HepG2 (cell line): ENCODE results near the gene CBX2. TPM values are rescaled to one million over a fixed set of nuclear protein-coding genes. Genes with fewer than 3 reads are reported as not detected.

Experiments used
- HNRNPLL ChIP-seq: fragments of 200-400 bp; formaldehyde crosslinking; IDR thresholded peaks from 2 replicates; pipeline ENCODE4 v1.6.1; 2017; ENCODE audit warnings: mild to moderate bottlenecking, low read depth, low read length; ENCODE audit not compliant: poor library complexity, severe bottlenecking
- MAZ ChIP-seq, 2 experiments: sonication (generic) in 1 of 2; formaldehyde crosslinking in 1 of 2; IDR thresholded peaks; 2 replicates each; pipeline versions ENCODE4 v1.5.0 to v1.6.1; 2012 to 2020; ENCODE audit warnings: low read depth in 2 of 2, mild to moderate bottlenecking in 2 of 2, borderline replicate concordance in 1 of 2, improper control_type of control experiment in 1 of 2, low read length in 1 of 2, missing genetic modification reagents in 1 of 2, moderate library complexity in 1 of 2
- NR2F6 ChIP-seq, 2 experiments: IDR thresholded peaks; 2 replicates each; pipeline ENCODE4 v1.6.1; 2016; ENCODE audit warnings: antibody characterized with exemption in 1 of 2, mild to moderate bottlenecking in 1 of 2
- PHF8 ChIP-seq: sonication (generic); formaldehyde crosslinking; IDR thresholded peaks from 2 replicates; pipeline ENCODE4 v1.5.0; 2020; ENCODE audit warnings: missing genetic modification reagents
- POLR2AphosphoS5 ChIP-seq: IDR thresholded peaks from 2 replicates; pipeline ENCODE4 v1.6.1; 2012; ENCODE audit warnings: low read depth, low read length
- POLR2G ChIP-seq: fragments of 200-400 bp; formaldehyde crosslinking; IDR thresholded peaks from 2 replicates; pipeline ENCODE4 v1.6.1; 2018; ENCODE audit warnings: mild to moderate bottlenecking, low read depth, low read length, moderate library complexity
- RBFOX2 ChIP-seq: fragments of 200-400 bp; formaldehyde crosslinking; IDR thresholded peaks from 2 replicates; pipeline ENCODE4 v1.6.1; 2017; ENCODE audit warnings: low read depth, mild to moderate bottlenecking, low read length
- SRSF1 ChIP-seq: fragments of 200-400 bp; formaldehyde crosslinking; optimal IDR thresholded peaks from 2 replicates; pipeline ENCODE3; 2017; ENCODE audit warnings: mild to moderate bottlenecking, low read depth, low read length, moderate library complexity
- SRSF9 ChIP-seq: fragments of 200-400 bp; formaldehyde crosslinking; IDR thresholded peaks from 2 replicates; pipeline ENCODE4 v1.6.1; 2018; ENCODE audit warnings: borderline replicate concordance, mild to moderate bottlenecking, low read depth, low read length; ENCODE audit not compliant: insufficient read depth, poor library complexity, severe bottlenecking
- ZFY ChIP-seq: sonication (generic); formaldehyde crosslinking; IDR thresholded peaks from 2 replicates; pipeline ENCODE4 v1.4.0; 2020; ENCODE audit warnings: missing genetic modification reagents
- ZMAT3 ChIP-seq: sonication (generic); formaldehyde crosslinking; conservative IDR thresholded peaks from 2 replicates; pipeline ENCODE4 v1.7.0; 2021; ENCODE audit warnings: missing genetic modification reagents
- ZMYM4 ChIP-seq: sonication (generic); formaldehyde crosslinking; IDR thresholded peaks from 2 replicates; pipeline ENCODE4 v1.8.1; 2023; ENCODE audit warnings: mild to moderate bottlenecking, missing genetic modification reagents
- ZNF713 ChIP-seq: sonication (generic); formaldehyde crosslinking; IDR thresholded peaks from 2 replicates; pipeline ENCODE4 v1.4.0; 2020; ENCODE audit warnings: mild to moderate bottlenecking, missing genetic modification reagents
- ZNF768 ChIP-seq: sonication (generic); formaldehyde crosslinking; IDR thresholded peaks from 2 replicates; pipeline ENCODE4 v1.4.0; 2020; ENCODE audit warnings: missing genetic modification reagents
- ZNF816 ChIP-seq: sonication (generic); formaldehyde crosslinking; IDR thresholded peaks from 2 replicates; pipeline ENCODE4 v1.8.0; 2022; ENCODE audit warnings: missing genetic modification reagents, mild to moderate bottlenecking, borderline replicate concordance
- polyA plus RNA-seq, 8 experiments: library from polyadenylated mRNA; depleted of rRNA in 3 of 8; stranded (reverse) in 7 of 8; unstranded in 1 of 8; fragments of >200 nt; fragmentation: Illumina TruSeq in 4 of 8; extraction: Trizol in 4 of 8; gene quantifications; 2 replicates each; pipeline versions ENCODE4 v1.2.1 to v1.2.3, GENCODE V29; 2011 to 2016; ENCODE audit warnings: low read depth in 4 of 8, missing spikeins in 1 of 8, mixed read lengths in 1 of 8; ENCODE audit not compliant: insufficient read depth in 1 of 8
- total RNA-seq, 5 experiments: library from RNA; depleted of rRNA; stranded (reverse); fragments of >200 nt; fragmentation: Illumina TruSeq; extraction: Trizol; gene quantifications; 2 replicates each; pipeline ENCODE4 v1.2.3, GENCODE V29; 2016; ENCODE audit warnings: low read depth in 1 of 5
- TF ChIP-seq, protein P1 (sequence below): sonication (generic); formaldehyde crosslinking; IDR thresholded peaks from 2 replicates; pipeline ENCODE4 v1.4.0; 2020; ENCODE audit warnings: missing genetic modification reagents
- TF ChIP-seq, protein P2 (sequence below): IDR thresholded peaks from 2 replicates; pipeline ENCODE4 v1.6.1; 2016; ENCODE audit warnings: missing genetic modification reagents, missing compliant biosample characterization
- TF ChIP-seq, protein P3 (sequence below): sonication (generic); formaldehyde crosslinking; IDR thresholded peaks from 2 replicates; pipeline ENCODE4 v1.4.0; 2020; ENCODE audit warnings: mild to moderate bottlenecking, missing genetic modification reagents

Gene CBX2
- total and polyA plus RNA-seq, 2 of the 13 experiments (the other 11 are each of a cell fraction or from before 2014, with no cell fraction given) = 14.5 to 31.1 TPM

DNA sequence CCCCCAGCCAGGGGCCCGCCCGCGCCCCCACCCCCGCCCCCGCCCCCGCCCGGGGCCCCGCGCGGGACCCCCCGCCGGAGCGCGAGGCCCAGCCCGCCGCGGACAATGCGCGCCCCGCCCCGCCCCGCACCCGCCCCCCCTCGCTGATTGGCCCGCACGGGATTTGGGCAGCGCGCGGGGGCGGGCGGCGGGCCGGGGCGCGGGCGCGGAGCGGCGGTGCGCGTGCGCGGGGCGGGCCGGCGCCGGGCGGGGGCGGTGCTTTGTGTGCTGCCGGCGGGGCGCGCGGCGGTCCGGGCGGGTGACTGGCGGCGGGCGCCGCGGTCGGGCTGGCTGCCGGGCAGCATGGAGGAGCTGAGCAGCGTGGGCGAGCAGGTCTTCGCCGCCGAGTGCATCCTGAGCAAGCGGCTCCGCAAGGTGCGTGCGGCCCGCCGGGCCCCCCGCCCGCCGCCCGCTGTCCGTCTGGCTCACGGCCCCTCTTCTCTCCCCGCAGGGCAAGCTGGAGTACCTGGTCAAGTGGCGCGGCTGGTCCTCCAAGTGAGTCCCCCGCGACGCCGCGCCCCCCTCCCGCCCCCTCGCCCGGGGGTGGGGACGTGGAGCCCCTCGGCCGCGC is at the start of gene CBX2 (continued):
- TF ChIP-seq, protein P1, sequence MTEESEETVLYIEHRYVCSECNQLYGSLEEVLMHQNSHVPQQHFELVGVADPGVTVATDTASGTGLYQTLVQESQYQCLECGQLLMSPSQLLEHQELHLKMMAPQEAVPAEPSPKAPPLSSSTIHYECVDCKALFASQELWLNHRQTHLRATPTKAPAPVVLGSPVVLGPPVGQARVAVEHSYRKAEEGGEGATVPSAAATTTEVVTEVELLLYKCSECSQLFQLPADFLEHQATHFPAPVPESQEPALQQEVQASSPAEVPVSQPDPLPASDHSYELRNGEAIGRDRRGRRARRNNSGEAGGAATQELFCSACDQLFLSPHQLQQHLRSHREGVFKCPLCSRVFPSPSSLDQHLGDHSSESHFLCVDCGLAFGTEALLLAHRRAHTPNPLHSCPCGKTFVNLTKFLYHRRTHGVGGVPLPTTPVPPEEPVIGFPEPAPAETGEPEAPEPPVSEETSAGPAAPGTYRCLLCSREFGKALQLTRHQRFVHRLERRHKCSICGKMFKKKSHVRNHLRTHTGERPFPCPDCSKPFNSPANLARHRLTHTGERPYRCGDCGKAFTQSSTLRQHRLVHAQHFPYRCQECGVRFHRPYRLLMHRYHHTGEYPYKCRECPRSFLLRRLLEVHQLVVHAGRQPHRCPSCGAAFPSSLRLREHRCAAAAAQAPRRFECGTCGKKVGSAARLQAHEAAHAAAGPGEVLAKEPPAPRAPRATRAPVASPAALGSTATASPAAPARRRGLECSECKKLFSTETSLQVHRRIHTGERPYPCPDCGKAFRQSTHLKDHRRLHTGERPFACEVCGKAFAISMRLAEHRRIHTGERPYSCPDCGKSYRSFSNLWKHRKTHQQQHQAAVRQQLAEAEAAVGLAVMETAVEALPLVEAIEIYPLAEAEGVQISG = peak; percentile 43; the same call in 1 of the 2 replicates
- TF ChIP-seq ZMYM4 = no peak
- TF ChIP-seq POLR2AphosphoS5 = peak; percentile 40; the same call in 1 of the 2 replicates
- TF ChIP-seq ZNF768 = peak; percentile 15; the same call in 1 of the 2 replicates
- TF ChIP-seq PHF8 (CRISPR knock-in tag) = peak; percentile 45; the same call in 1 of the 2 replicates
- no peak for TF ChIP-seq SRSF9
- TF ChIP-seq POLR2G = peak; percentile 64
- TF ChIP-seq ZFY (CRISPR knock-in tag) = peak; percentile 14; the same call in 1 of the 2 replicates
- no peak for TF ChIP-seq MAZ (IDR thresholded peaks at IDR 0.05; ENCODE audit: borderline replicate concordance, low read depth, low read length)
- TF ChIP-seq MAZ (CRISPR knock-in tag; IDR thresholded peaks at IDR 0.05; ENCODE audit: low read depth) = 0 out of 2 replicates have a peak, but pooled peaks have one; percentile 13
- peak; percentile 56 for TF ChIP-seq HNRNPLL
- TF ChIP-seq ZNF816 = 0 out of 2 replicates have a peak, but pooled peaks have one; percentile 81
- no peak for TF ChIP-seq ZNF713
- peak; percentile 18 for TF ChIP-seq SRSF1
- TF ChIP-seq, protein P2, sequence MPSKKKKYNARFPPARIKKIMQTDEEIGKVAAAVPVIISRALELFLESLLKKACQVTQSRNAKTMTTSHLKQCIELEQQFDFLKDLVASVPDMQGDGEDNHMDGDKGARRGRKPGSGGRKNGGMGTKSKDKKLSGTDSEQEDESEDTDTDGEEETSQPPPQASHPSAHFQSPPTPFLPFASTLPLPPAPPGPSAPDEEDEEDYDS = no peak
- TF ChIP-seq, protein P3, sequence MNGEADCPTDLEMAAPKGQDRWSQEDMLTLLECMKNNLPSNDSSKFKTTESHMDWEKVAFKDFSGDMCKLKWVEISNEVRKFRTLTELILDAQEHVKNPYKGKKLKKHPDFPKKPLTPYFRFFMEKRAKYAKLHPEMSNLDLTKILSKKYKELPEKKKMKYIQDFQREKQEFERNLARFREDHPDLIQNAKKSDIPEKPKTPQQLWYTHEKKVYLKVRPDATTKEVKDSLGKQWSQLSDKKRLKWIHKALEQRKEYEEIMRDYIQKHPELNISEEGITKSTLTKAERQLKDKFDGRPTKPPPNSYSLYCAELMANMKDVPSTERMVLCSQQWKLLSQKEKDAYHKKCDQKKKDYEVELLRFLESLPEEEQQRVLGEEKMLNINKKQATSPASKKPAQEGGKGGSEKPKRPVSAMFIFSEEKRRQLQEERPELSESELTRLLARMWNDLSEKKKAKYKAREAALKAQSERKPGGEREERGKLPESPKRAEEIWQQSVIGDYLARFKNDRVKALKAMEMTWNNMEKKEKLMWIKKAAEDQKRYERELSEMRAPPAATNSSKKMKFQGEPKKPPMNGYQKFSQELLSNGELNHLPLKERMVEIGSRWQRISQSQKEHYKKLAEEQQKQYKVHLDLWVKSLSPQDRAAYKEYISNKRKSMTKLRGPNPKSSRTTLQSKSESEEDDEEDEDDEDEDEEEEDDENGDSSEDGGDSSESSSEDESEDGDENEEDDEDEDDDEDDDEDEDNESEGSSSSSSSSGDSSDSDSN (CRISPR knock-in tag) = 0 out of 2 replicates have a peak, but pooled peaks have one; percentile 2
- 0 out of 2 replicates have a peak, but pooled peaks have one; percentile 33 for TF ChIP-seq ZMAT3 (CRISPR knock-in tag)
- peak; percentile 49; the same call in 1 of the 2 replicates for TF ChIP-seq RBFOX2
- no peak for TF ChIP-seq NR2F6 (IDR thresholded peaks at IDR 0.05)
- no peak for TF ChIP-seq NR2F6 (CRISPR knock-in tag; IDR thresholded peaks at IDR 0.05)
